HG03196 (cell line): ENCODE data around the gene MTREX.

ENCODE experiments used
- ATAC-seq: cut with Tn5 transposase; IDR thresholded peaks from one replicate; pipeline ENCODE4 v1.9.1; 2021; ENCODE audit not compliant: unreplicated experiment

MTREX gene

DNA sequence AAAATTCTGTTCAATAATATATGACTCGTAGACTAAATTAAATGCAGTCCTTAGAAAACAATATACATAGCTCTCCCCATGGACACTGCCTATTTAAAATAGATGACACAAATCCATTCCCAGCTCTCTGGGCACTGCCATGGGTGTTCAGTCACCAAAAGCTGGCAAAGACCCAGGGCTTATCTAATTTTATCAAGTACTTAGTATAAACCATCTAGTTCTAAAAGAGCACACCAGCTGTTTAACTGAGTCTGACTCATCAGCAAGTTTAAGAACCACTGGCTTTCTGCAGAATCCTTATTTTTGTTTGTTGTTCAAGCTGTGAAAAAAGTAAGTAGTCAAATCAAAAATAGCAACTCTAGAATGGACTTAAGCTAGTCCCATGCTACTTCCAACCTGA is 119.4 kb downstream of the MTREX start:
- ATAC-seq, result no peak

DNA sequence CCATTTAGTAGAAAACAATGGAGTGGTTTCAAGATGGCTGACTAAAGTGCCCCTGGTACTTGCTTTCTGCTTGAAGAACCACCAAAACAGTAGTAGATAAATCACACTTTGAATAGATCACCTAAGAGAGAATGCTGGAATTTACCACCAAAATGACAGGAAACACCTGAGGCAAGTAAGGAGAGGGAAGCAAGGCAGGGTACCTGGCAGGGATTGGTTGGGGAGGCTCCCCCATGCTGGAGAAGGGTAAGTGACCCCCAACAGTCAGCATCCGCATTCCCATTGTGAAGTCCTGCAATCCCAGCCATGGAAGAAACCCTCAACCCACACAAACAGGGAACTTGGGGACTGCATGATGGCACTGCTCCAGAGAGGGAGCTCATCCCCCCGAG is 121.4 kb downstream of the MTREX start:
- no peak for ATAC-seq

DNA sequence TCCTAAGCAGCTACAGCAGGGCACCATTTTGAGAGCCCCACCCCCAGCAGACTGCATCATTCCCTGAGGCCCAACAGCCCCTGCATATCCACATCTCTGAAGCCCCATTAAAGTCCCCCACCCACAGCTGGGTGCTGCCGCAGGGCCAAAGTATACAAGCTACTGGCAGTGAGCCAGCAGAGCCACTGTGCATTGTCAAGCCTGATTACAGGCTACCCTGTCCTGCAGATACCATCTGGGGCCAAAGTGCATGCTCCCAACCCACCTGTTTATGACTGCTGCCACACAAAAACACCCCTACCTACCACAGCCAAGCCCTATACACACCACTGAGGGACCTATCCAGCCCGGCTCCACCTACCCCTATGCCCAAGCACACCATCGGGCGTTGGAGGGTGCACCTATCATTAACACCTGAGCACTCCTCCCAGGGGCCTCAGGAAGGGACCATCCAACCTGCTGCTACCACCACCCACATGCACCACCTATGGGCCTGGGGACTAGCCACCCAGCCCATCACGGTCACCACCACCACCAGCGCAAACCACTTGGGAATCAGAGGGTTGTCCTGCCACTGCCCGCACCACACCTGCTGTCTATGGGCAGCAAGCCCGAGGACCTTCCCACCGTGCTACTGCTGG is 121.9 kb downstream of the MTREX start:
- no peak for ATAC-seq

DNA sequence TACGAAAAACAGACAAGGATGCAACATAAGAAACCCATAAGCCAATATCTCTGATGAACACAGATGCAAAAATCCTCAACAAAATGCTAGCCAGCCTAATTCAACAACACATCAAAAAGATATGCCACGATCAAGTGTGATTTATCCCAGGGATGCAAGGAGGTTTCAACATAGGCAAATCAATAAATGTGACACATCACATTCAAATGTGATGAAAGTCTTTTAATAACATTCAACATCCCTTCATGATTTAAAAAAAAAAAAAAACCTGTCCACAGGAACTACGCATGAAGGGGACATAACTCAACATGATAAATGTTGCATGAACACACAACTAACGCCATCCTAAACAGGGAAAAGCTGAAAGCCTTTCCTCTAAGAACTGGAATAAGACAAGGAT is 124.8 kb downstream of the MTREX start:
- ATAC-seq, result no peak

DNA sequence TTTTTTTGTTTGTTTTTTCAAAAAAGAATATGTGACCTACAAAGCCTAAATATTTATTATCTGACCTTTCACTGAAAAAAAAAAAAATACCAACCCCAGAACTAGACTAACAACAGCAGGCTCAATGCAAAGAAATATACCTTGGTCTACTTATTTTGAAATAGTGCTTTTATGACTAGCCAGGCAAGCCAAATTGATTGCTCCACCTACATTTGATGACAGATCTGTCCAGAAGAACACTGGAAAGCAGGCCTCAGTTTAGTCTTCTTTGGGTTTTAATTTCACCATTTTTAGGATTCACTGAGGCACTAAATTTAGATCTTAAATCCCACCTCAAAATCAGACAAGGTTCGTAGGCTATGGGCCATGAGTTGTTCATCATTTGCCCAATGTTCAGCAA is 129.7 kb downstream of the MTREX start:
- ATAC-seq, result no peak

DNA sequence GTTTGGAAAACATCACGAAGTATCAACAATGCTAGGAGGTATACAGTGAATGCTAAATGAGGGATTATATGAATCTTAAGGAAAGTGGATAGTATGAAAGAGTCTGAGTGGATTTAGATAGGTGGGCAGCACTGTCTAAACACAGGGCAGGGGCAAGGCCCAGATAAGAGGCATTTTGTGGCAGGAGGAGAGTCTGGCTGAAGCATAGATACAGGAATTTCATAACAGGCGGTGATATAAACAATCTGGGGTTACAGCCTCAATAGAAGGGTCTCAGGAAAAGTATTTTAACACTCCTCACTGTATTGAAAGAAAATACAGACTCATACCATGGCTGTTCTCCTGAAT is 130.0 kb downstream of the MTREX start:
- no peak for ATAC-seq

DNA sequence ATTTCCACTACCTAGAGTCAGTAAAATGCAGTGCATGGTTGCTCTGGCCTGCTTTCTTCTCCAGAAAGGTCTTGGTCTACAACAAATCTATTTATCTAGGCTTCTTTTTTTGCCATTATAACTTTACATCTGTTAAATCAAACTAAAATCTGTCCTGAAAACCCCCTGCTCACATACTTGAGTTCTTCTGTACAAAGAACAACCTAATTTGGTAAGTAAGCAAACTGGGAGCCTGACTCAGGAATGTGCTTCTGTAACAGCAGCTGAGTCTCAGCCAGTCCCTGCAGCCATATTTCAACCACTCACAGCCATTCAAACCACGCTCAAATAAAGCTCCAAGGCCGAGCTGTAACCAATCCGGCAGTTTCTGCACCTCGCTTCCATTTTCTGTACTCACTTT is 131.2 kb downstream of the MTREX start:
- no peak for ATAC-seq

DNA sequence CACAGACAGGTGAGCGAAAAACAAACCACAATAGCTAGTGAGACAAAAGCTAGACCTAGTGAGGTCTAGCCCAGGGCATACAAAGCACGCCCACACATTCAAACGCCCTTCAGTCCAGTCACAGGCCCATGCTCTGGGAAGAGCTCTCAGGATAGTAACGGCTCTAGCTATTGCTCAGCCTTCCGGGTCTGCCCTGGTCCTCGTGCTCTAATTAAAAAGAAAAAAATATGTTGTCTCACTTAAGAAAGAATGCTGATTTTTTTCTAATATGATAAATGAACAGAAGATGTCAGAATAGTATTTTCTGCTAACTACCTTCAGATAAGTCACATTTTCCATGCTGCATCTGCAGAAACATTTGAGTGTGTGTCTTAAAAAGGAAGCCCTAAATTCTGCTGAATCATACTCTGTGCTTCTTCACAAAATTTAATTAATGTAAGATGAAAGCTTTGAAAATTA is 132.4 kb downstream of the MTREX start:
- no peak for ATAC-seq

DNA sequence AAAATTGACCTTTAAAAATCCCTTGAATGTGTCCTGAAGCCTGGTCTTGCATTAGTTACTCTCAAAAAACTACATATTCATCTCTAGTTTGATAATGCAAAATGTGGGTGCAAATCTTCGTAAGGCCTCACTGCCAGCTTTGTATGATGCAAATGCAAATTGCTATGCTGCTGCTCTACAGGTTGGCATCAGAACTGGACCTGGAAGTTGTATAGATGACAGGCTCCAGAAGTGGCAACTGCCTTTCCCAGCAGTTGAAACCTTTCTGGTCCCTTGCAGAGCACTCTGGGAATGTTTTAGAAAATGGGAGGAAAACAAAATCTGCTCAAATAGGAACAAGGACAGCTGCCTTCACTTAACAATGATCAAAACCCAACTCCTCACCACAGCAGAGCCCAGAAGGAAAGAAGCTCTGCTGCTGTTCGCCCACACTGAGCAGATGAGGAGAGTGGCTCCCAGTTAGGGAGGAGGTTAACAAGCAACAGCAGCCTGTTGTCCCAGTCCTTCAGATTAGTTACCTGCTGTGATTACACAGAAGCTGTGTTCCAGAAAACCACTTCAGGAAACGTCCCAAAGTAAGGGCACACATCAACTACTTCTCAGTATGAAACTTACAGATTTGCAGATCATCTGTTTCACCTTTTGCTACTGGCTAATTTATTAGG is 133.4 kb downstream of the MTREX start:
- ATAC-seq, result no peak

DNA sequence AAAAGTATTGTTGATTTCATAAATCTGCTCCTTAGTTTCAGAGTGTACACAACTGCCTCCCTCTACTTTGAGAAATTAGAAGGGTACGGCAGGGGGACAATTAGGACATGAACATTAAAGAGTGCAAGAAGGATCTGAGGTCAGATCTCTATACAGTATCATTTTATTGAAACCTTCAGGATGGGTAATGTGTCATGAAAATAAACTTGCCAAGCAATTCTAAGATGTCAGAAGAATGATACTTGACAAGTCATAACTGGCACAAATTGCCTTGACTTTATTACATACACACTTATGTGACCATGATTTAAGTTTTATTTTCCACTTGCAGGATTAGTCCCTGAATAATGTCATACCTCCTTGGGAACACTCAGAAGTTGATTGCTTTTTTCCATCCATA is 134.2 kb downstream of the MTREX start:
- no peak for ATAC-seq

DNA sequence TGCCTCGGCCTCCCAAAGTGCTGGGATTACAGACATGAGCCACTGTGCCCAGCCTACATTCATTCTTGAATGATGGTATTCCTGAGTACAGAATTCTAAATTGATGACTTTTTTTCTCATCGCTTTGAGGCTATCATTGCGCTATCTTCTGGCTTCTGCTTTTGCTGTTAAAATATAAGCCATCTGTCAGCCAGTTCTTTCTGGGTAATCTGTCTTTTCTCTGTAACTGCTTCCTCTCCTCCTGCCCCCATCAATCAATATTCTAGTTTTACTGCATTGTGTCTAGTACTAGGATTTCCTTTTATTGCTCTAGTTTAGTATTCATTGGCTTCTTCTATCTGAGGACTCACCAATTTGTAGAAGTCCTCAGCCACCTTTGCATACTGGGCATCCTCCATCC is 138.0 kb downstream of the MTREX start:
- no peak for ATAC-seq

DNA sequence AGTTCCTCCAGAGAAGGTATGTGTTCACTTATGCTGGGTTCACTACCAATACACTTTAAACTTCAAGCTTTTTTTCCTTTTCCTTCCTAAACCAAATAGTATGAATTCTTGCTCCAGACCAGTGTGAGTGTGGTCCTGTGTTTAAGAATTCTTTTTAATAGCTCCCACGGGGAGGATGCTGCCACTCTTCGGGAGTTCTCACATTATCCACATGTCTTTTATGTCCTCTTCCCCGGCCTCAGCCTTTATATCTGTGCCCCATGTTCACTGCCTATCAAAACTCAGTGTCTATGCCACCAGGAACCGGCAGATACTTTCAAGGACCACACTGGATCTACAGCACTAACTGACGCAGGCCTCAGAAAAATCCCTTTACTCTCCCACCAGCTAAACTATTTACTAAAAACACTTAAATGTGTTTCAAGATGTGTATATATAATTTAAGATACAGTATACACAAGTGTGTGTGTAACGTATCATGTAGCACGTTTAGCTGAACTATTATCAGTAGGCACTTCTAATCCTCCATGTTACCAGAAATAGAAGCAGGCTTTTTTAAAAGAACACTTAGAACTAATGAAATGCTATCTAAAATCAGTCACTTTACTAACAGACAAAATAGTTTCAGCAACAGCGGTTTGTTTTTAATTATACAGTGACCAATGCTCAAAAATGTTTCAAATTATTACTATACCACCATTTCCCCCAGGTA is 139.0 kb downstream of the MTREX start:
- ATAC-seq, result no peak

DNA sequence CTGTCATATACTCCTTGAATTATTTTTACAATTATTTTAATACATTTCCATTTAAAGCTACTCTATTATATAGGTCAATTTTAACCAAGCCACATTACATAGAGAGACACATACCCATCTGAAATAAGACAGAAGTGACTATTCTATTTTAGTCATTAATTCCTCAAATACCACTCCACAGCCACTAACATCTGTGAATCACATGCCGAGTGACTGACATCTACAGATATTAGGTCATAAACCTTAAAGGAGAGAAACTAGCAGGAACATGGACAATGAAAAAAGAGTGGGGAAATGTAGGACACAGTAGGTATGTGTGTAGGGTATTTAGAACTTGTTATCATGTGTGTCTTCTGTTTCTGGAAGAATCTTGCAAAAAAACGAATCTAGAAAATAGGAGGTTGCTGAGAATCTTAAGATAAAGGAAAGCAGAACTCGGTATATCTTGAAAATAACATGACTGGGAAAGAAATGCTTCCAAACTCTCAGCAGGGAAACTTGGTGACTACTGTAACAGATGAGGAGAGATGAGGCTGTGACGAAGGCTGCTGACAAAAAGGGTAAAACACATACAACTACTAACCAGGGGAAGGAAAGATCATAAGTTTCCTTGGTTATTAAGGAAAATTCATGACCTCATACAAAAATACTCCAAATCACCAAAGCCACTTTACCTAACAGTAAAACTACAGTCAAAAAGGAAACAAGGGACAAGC is 142.4 kb downstream of the MTREX start:
- no peak for ATAC-seq

DNA sequence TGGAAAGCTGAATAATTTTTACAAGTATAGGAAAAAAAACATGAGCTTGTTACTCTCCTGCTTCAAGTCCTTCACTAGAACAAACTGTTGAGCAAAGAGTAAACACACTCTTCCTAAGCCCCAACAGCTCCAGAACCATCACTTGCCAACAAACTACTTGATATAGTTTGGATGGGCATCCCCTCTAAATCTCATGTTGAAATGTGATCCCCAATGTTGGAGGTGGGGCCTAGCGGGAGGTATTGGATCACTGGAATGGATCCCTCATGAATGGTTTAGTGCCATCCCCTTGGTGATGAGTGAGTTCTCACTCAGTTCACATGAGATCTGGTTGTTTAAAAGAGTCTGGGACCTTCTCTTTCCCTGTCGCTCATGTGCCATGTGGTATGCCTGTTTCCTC is 144.2 kb downstream of the MTREX start:
- no peak for ATAC-seq

DNA sequence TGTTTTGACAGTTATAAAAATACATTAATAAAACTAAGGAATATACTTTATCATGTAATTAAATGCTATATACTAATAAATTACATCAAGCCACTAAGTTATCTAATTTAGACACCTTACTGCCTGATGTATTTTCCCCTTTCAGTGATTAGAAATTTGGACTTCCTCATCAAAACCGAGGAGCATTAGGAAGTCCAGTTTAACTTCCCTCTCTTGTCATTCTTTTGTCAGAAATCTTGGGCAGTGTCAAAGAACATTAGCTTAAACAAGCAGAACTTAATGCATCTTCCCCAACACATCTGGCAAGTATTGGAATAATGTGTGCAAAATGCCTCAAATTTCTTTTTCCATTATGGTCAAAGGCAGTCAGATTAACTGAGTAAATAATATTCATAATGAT is 145.4 kb downstream of the MTREX start:
- ATAC-seq, result no peak

DNA sequence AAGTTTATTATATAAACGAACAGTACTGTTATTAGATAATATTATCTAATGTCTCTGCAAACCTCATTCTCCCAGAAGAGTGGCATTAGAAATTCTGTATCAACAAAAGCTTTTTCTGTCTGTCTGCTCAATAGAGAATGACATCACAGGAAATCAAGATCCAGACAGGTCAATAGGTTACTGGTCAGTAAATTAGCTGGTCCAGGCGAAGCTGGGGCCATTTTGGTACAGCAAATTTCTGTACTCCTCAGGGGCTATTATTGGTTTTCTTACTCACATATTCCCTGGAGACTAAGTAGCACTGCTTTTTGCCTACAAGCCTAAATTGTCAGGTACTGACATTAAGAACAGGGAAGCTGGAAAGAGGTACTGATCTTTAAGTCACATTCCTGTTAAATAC is 146.5 kb downstream of the MTREX start:
- no peak for ATAC-seq

DNA sequence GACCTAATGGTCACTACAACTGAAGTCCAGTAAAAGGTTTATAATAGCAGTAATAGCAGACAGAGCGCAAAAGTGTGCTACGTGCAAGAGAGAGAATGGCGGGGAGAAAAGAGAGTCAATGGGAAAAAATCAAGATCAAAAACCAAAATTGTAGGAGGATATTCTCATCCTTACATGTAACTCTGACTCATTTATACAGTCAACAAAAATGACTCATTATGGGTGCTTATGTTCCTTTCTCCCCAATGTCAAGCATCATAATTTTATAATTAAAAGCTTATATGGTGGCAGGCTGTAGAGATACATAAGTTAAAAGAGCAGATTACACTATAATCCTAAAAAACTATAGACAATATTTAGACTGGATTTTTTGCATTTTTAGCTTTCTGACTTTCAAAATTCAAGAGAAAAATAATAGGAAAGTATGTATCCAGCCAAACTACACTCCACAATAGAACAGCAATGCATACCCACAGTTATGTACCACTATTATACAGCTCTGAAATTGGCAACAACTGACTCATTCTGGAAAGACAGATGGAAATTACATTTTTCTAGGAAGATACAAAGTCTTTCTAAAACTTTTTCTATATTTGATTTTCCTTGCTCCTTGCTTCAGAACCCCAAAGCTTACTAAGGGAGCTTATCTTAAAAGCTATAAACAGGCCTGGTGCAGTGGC is 148.6 kb downstream of the MTREX start:
- ATAC-seq, result no peak

DNA sequence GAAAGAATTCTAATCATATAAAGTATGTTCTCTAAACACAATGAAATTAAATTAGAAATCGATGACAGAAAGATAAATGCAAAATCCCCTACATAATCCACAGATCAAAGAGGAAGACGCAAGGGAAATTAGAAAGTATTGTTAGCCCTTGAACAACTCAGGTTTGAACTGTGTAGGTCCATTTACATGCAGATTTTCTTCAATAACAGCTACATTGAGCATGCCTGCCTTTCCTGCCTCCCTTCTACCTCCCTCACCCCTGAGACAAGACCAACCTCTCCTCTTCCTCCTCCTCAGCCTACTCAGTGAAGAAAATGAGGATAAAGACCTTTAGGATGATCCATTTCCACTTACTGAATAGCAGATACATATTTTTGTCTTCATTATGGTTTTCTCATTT is 151.8 kb downstream of the MTREX start:
- no peak for ATAC-seq

DNA sequence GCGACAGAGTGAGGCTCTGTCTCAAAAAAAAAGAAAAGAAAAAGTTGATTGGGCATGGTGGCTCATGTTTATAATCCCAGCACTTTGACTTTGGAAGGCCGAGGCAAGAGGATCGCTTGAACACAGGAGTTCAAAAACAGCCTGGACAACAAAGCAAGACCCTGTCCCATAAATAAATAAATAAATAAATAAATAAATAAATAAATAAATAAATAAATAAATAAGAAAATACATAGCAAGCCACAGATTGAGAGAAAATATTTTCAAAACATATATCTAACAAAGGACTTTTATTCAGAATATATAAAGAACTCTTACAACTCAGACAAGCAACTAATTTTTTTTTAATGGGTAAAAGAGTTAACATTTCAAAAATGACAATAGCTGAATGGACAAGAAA is 155.8 kb downstream of the MTREX start:
- no peak for ATAC-seq

DNA sequence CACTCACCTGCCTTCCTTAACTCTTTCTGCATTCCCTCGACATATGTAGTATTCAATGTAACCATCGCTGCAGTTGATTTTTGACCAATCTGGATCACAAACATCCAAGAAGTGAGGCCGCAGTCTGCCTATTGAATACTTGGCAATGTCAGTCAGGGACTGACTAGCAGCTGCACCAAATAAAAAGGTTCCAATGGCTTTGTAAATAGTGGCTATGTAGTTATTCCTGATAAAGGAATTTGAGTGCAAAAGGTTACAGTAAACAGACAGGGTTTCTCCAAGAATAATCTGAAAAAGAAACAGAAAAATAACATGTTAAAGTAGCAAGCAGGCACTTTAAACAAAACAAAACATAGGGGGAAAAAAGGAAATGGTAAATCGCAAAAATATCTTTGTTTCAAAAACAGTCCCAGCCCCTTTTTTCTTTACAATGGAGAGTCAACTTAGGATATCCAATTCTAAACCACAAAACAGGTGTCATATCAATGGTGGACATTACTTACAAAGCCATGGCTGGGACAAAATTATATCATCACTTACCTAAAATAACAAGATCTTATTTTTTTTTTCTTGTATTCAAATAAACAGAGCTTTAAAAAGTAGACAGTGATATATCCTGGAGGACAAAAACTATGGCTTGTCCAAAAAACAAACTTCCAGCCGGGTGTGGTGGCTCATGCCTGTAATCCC is 160.2 kb downstream of the MTREX start:
- no peak for ATAC-seq

DNA sequence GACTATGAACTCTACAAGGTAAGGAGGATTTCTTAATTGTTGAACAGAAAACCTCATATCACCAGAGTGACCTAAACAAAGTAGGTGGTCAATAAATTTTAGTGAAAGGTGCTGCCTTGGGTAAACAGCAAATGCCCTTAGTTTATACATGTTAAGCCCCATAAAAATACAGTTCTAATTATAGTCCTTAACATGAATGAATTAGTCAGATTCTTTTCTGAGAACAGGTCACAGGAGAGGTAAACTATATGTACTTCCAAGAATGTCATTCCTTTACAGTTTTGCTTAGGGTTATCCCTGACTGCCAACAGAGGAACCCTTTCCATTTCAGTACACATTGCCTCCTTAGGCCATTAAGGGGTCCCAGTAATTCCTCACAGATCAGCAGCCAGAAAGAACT is 162.1 kb downstream of the MTREX start:
- no peak for ATAC-seq
